Germinal center (tissue), 1 donor: ENCODE results near the gene TNFRSF13B.
A peak's percentile ranks its signal among the peaks of the same experiment; 100 is the strongest.
"Not testable (repeated sequence)": the region's sequence is repeated elsewhere in the genome, so short reads cannot be mapped to it uniquely, and the experiment has no call there.

ENCODE experiments used
- DNase-seq: peaks from one replicate; pipeline ENCODE4 v3.0.0; 2012; ENCODE audit warnings: mixed read lengths, low spot score

The TNFRSF13B gene

GRCh38 chr17:17004997-17005614 lies 33.2 kb upstream of the TNFRSF13B start:
- DNase-seq = not testable (repeated sequence)

- DNase-seq = no peak
These were observed 32.5 kb upstream of the TNFRSF13B start for GRCh38 chr17:17004251-17004996.

GRCh38 chr17:17002731-17003715 lies 31.1 kb upstream of the TNFRSF13B start:
- not testable (repeated sequence) for DNase-seq

- peak; percentile 88 for DNase-seq
These were observed 30.1 kb upstream of the TNFRSF13B start for GRCh38 chr17:17001874-17002520.

- no peak for DNase-seq
These were observed 29.3 kb upstream of the TNFRSF13B start for GRCh38 chr17:17001076-17001777.

GRCh38 chr17:16999931-17000625 lies 28.2 kb upstream of the TNFRSF13B start:
- DNase-seq = no peak

- peak; percentile 55 for DNase-seq
These were observed 25.9 kb upstream of the TNFRSF13B start for GRCh38 chr17:16997514-16998429.

GRCh38 chr17:16996726-16997125 lies 24.8 kb upstream of the TNFRSF13B start:
- DNase-seq = not testable (repeated sequence)

- DNase-seq = no peak
These were observed 24.0 kb upstream of the TNFRSF13B start for GRCh38 chr17:16995930-16996329.

GRCh38 chr17:16994631-16995030 lies 22.7 kb upstream of the TNFRSF13B start:
- DNase-seq = no peak

- peak; percentile 84 for DNase-seq
These were observed 19.6 kb upstream of the TNFRSF13B start for GRCh38 chr17:16991349-16992009.

- DNase-seq = no peak
These were observed 18.3 kb upstream of the TNFRSF13B start for GRCh38 chr17:16989953-16990860.

- DNase-seq = peak; percentile 54
These were observed 17.5 kb upstream of the TNFRSF13B start for GRCh38 chr17:16989230-16989952.

GRCh38 chr17:16988749-16989229 lies 16.9 kb upstream of the TNFRSF13B start:
- no peak for DNase-seq

- DNase-seq = peak; percentile 91
These were observed 16.1 kb upstream of the TNFRSF13B start for GRCh38 chr17:16987830-16988601.
